SIG-M5 (cell line): ENCODE results near the gene PHYHIPL.
"Not testable (repeated sequence)": the region's sequence is repeated elsewhere in the genome, so short reads cannot be mapped to it uniquely, and the experiment has no call there.

Experiments
- DNase-seq: peaks from one replicate; lab custom pipeline; 2025; lab: John Stamatoyannopoulos, UW

PHYHIPL gene

GRCh38 chr10:59206204-59206720, 29.8 kb downstream of the PHYHIPL start:
- no peak for DNase-seq

DNA sequence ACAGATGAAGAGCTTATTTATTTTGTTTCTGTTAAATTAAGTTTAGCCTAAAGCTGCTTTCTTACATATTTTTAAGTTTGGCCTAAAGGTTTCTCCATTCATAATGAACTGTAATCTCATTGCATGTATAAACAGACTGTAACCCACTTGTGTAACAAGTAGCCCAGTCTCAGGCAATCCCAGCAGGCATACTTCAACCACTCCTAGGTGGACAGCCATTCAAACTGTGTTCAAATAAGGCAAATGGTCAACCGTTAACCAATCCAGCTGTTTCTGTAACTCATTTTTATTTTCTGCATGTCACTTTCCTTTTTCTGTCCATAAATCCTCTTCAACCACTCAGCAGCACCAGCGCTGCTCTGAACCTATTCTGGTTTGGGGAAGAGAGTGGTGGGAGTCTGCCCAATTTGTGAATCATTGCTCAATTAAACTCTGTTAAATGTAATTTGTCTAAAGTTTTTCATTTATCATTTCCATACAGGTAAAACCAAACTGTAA, 35.9 kb downstream of the PHYHIPL start:
- DNase-seq = no peak

DNA sequence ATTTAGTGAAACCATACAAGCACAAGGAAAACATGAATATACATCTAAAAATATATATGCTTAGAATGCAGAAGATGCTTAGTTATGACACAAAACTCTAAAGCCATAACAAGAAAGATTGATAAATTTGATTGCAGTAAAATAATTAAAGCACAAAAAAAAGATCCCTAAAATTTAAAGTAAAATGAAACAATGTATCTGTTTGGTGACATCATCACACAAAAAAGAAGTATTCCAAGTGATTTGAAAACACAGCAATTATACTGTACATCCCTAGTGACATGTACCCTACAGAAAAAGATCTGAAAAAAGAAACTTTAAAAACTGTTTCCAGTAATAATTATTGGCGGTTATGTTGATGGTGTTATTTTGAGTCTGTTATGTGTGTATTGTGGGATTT, 37.7 kb downstream of the PHYHIPL start:
- DNase-seq = no peak

- no peak for DNase-seq
Measured at GRCh38 chr10:59216178-59216869, 39.9 kb downstream of the PHYHIPL start.

GRCh38 chr10:59222788-59223187, 46.3 kb downstream of the PHYHIPL start:
- DNase-seq = no peak

GRCh38 chr10:59223597-59223996, 47.2 kb downstream of the PHYHIPL start:
- not testable (repeated sequence) for DNase-seq

- DNase-seq = no peak
Measured at GRCh38 chr10:59225211-59225610, 48.8 kb downstream of the PHYHIPL start.

GRCh38 chr10:59227136-59227673, 50.8 kb downstream of the PHYHIPL start:
- no peak for DNase-seq

DNA sequence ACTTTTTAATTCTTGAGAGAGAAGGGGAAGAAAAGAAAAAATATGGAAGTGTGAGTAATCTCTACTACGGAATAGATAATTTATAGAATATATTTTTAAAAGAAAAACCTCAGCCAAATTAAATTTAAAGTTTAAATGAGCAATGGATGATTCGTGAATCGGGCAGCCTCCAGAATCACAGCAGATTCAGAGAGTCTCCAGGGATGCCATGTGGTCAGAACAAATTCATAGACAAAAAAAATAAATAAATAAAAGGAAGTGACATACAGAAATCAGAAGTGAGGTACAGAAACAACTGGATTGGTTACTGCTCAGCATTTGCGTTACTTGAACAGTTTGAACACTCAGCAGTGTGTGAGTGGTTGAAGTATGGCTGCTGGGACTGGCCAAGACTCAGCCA, 53.0 kb downstream of the PHYHIPL start:
- DNase-seq = no peak

- DNase-seq = no peak
Measured at GRCh38 chr10:59234194-59234593, 57.8 kb downstream of the PHYHIPL start.

- no peak for DNase-seq
Measured at GRCh38 chr10:59234816-59235429, 58.5 kb downstream of the PHYHIPL start.

- DNase-seq = no peak
Measured at GRCh38 chr10:59236064-59236697, 59.7 kb downstream of the PHYHIPL start.

GRCh38 chr10:59237775-59238174, 61.3 kb downstream of the PHYHIPL start:
- DNase-seq = no peak

DNA sequence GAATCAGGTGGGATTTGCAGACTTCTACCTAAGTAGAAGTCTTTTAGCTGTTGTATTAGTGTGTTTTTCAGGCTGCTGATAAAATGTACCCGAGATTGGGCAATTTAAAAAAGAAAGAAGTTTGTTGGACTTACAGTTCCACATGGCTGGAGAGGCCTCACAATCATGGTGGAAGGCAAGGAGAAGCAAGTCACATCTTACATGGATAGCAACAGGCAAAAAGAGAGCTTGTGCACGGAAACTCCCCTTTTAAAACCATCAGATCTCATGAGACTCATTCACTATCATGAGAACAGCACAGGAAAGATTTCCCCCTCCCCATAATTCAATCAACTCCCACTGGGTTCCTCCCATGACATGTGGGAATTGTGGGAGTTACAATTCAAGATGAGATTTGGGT, 62.7 kb downstream of the PHYHIPL start:
- DNase-seq = not testable (repeated sequence)

- no peak for DNase-seq
Measured at GRCh38 chr10:59240582-59241183, 64.2 kb downstream of the PHYHIPL start.

DNA sequence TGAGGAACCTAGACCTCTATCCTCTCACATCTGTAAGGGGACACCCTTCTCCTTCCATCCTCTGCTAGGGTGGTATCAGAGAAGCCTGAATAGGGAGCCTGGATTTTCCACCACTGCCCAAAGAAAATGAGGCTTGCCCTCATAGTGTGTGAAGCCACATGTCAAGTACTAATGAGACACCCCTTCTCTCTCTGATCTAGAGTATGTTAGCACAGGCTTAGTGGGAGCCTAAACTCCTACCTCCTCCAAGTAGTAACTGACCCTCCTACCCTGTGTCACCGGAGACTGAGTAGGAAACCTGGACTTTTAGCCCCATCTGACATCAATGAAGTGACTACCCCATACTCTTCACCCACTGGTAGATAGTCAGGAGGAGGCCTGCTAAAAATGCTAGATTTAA, 65.6 kb downstream of the PHYHIPL start:
- no peak for DNase-seq

GRCh38 chr10:59242991-59243390, 66.5 kb downstream of the PHYHIPL start:
- no peak for DNase-seq

DNA sequence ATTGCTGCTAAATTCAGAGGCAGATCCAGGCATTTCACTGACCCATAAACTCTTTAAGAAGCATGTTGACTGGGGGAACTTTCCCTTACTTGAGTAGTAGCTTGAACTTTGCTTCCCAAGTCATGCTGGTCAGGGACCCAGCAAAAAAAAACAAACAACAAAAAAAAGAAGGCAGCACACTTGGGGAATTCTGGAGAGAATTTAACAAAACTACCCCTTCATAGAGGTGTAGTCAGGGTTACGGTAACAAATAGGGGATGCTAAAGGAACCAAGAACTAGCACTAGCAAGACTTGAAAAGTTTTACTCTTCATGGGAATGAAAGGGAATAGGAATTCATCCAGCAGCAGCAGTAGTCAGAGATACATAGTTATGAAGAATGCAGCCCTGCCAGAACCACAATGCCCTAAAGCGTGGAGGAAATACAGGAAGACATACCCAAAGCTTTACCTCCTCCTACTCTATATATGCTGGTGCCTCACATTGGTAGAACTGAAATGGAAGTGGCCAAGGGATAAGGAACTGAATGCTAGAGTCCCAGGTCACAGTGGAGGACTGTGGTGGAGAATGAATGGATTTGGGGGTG, 67.3 kb downstream of the PHYHIPL start:
- DNase-seq = no peak

GRCh38 chr10:59244871-59245270, 68.4 kb downstream of the PHYHIPL start:
- DNase-seq = no peak

- DNase-seq = no peak
Measured at GRCh38 chr10:59245686-59246085, 69.2 kb downstream of the PHYHIPL start.

- no peak for DNase-seq
Measured at GRCh38 chr10:59252491-59252890, 76.0 kb downstream of the PHYHIPL start.

DNA sequence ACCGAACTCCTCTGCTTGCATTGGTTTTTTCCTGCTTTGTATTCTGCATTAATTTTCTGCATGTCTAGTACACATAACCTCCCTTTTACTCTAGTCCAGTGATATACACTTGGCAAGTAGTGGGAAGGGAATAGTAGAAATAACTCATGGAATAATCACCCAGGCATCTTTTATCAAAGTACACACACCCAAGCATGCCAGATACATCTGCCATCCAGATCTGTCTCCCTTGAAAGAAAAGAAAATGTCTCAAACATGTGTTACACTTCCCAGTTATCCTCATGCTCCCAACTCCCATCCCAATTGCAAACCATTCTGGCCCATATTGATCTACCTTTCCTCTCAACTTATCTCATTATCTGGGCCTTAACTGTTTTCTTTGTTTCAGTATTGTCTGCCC, 79.0 kb downstream of the PHYHIPL start:
- DNase-seq = no peak
